Measurements from ENCODE around the gene ZBTB44.

GRCh38 chr11:130219148-130219547 is 95.6 kb downstream of the ZBTB44 start:
- TF ChIP-seq POLR2AphosphoS5 (IDR thresholded peaks at IDR 0.05; ENCODE audit: low read depth, low read length) (no peak), POLR2A (IDR thresholded peaks at IDR 0.05; ENCODE audit: low read depth, low read length) (no peak)

Measured in GM12892 (cell line).